ENCODE results near the gene PRR4. TPM values are rescaled to one million over a fixed set of nuclear protein-coding genes. Genes with fewer than 3 reads are reported as not detected.

PRR4 gene
- total RNA-seq = 2.3 to 3.9 TPM (median 3.6 TPM) in 3 replicates
- long read RNA-seq = 0 reads

GRCh38 chr12:10849425-10849878 lies at the start of gene PRR4:
PRR4 (minus strand) TSS chr12:10849475; CDS start chr12:10849437, 38 bp downstream.
- Mint-ChIP-seq H3K4me3 (ENCODE audit: unreplicated experiment) (no peak within 1 kb of the TSS), H3K27ac (ENCODE audit: unreplicated experiment) (no peak within 1 kb of the TSS), H3K27me3 (ENCODE audit: low read depth) (no peaks in the 10 kb centered on the region), H3K4me1 (ENCODE audit: low read depth) (peaks cover 14% of the 10 kb centered on the region), H3K36me3 (ENCODE audit: low read depth) (peaks cover 13% of the 10 kb centered on the region), H3K9me3 (ENCODE audit: low read depth) (no peaks in the 10 kb centered on the region)
- no peak for DNase-seq (ENCODE audit: low spot score)
- TF ChIP-seq, protein P1, sequence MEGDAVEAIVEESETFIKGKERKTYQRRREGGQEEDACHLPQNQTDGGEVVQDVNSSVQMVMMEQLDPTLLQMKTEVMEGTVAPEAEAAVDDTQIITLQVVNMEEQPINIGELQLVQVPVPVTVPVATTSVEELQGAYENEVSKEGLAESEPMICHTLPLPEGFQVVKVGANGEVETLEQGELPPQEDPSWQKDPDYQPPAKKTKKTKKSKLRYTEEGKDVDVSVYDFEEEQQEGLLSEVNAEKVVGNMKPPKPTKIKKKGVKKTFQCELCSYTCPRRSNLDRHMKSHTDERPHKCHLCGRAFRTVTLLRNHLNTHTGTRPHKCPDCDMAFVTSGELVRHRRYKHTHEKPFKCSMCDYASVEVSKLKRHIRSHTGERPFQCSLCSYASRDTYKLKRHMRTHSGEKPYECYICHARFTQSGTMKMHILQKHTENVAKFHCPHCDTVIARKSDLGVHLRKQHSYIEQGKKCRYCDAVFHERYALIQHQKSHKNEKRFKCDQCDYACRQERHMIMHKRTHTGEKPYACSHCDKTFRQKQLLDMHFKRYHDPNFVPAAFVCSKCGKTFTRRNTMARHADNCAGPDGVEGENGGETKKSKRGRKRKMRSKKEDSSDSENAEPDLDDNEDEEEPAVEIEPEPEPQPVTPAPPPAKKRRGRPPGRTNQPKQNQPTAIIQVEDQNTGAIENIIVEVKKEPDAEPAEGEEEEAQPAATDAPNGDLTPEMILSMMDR (IDR thresholded peaks at IDR 0.05) = no peak

GRCh38 chr12:10896854-10897253 lies 47.6 kb upstream of the PRR4 start:
- TF ChIP-seq, protein P1 (IDR thresholded peaks at IDR 0.05) = no peak
- peaks cover 1% of the 10 kb centered on the region for H3K9me3 Mint-ChIP-seq (ENCODE audit: low read depth)
- H3K27ac Mint-ChIP-seq (ENCODE audit: unreplicated experiment) = no peak overlapping the region
- no peaks in the 10 kb centered on the region for H3K4me1 Mint-ChIP-seq (ENCODE audit: low read depth)
- no peaks in the 10 kb centered on the region for H3K27me3 Mint-ChIP-seq (ENCODE audit: low read depth)
- no peak overlapping the region for H3K4me3 Mint-ChIP-seq (ENCODE audit: unreplicated experiment)
- peaks cover 4% of the 10 kb centered on the region for H3K36me3 Mint-ChIP-seq (ENCODE audit: low read depth)
- DNase-seq (ENCODE audit: low spot score) = no peak

- TF ChIP-seq, protein P1 (IDR thresholded peaks at IDR 0.05) = no peak
- no peaks in the 10 kb centered on the region for H3K27me3 Mint-ChIP-seq (ENCODE audit: low read depth)
- H3K4me3 Mint-ChIP-seq (ENCODE audit: unreplicated experiment) = no peak overlapping the region
- H3K9me3 Mint-ChIP-seq (ENCODE audit: low read depth) = no peaks in the 10 kb centered on the region
- H3K36me3 Mint-ChIP-seq (ENCODE audit: low read depth) = no peaks in the 10 kb centered on the region
- H3K4me1 Mint-ChIP-seq (ENCODE audit: low read depth) = no peaks in the 10 kb centered on the region
- no peak overlapping the region for H3K27ac Mint-ChIP-seq (ENCODE audit: unreplicated experiment)
- no peak for DNase-seq (ENCODE audit: low spot score)
These were observed 42.7 kb upstream of the PRR4 start for GRCh38 chr12:10891937-10892336.

DNA sequence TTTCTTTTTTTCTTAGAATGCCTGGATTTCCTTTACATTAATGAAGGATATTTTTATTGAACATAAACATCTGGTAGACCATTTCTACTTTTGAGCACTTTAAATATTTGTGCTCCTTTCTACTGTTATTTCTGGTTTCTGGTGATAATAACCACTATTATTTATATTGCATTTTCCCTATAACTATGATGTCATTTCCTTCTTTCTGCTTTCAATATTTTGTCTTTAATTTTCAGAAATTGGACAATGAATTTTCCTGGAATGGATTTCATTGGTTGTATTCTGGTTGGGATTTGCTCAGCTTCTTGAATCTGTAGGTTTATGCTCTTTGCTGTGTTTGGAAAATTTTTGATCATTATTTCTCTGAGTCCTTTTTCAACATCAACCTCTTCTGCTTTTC lies 40.0 kb upstream of the PRR4 start:
- Mint-ChIP-seq H3K4me1 (ENCODE audit: low read depth) (no peaks in the 10 kb centered on the region), H3K4me3 (ENCODE audit: unreplicated experiment) (no peak overlapping the region), H3K27ac (ENCODE audit: unreplicated experiment) (no peak overlapping the region), H3K36me3 (ENCODE audit: low read depth) (no peaks in the 10 kb centered on the region), H3K27me3 (ENCODE audit: low read depth) (no peaks in the 10 kb centered on the region), H3K9me3 (ENCODE audit: low read depth) (no peaks in the 10 kb centered on the region)
- no peak for DNase-seq (ENCODE audit: low spot score)
- TF ChIP-seq, protein P1 (IDR thresholded peaks at IDR 0.05) = no peak

GRCh38 chr12:10884086-10884725 lies 34.9 kb upstream of the PRR4 start, which contains the start of gene PRH1:
PRH1 (minus strand) TSS chr12:10884255; CDS start chr12:10884217, 38 bp downstream.
- TF ChIP-seq, protein P1 (IDR thresholded peaks at IDR 0.05) = no peak
- Mint-ChIP-seq H3K36me3 (ENCODE audit: low read depth) (peaks cover 6% of the 10 kb centered on the region), H3K4me3 (ENCODE audit: unreplicated experiment) (no peak within 1 kb of the TSS), H3K9me3 (ENCODE audit: low read depth) (no peaks in the 10 kb centered on the region), H3K27ac (ENCODE audit: unreplicated experiment) (no peak within 1 kb of the TSS), H3K4me1 (ENCODE audit: low read depth) (no peaks in the 10 kb centered on the region), H3K27me3 (ENCODE audit: low read depth) (no peaks in the 10 kb centered on the region)
- DNase-seq (ENCODE audit: low spot score) = no peak

Measured in chondrocyte (in vitro differentiated cells).